ENCODE measurements around the gene CD101.

Gene CD101

GRCh38 chr1:117003223-117003875 lies 1.8 kb downstream of the CD101 start:
- TF ChIP-seq CTCF (conservative IDR thresholded peaks at IDR 0.05; ENCODE audit: low read length) = no peak
- no peak overlapping the region for H3K4me3 ChIP-seq (ENCODE audit: low read length)
- DNase-seq (ENCODE audit: low read depth) = no peak

DNA sequence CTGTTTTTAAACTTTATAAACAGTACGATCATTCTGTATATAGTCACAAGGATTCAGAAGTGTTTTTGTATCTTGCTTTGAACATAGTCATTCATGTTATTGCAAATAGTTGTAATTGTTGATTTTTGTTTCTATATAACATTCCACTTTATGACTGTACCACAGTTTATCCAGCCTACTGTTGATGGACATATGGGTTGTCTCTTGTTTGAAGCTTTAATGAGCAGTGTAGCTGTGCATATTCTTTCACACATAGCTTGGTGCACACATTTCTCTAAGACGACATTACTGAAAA lies 6.1 kb downstream of the CD101 start:
- no peak for DNase-seq (ENCODE audit: low read depth)
- TF ChIP-seq CTCF (conservative IDR thresholded peaks at IDR 0.05; ENCODE audit: low read length) = no peak
- no peak overlapping the region for H3K4me3 ChIP-seq (ENCODE audit: low read length)

GRCh38 chr1:117008656-117009055 lies 7.1 kb downstream of the CD101 start:
- no peak; the same call in 1 of the 2 replicates for TF ChIP-seq CTCF (conservative IDR thresholded peaks at IDR 0.05; ENCODE audit: low read length)
- no peak overlapping the region for H3K4me3 ChIP-seq (ENCODE audit: low read length)
- DNase-seq (ENCODE audit: low read depth) = no peak

GRCh38 chr1:117009132-117009531 lies 7.6 kb downstream of the CD101 start:
- DNase-seq (ENCODE audit: low read depth) = peak; percentile 20
- no peak for TF ChIP-seq CTCF (conservative IDR thresholded peaks at IDR 0.05; ENCODE audit: low read length)

GRCh38 chr1:117010310-117010969 lies 8.9 kb downstream of the CD101 start:
- H3K4me3 ChIP-seq (ENCODE audit: low read length) = no peak overlapping the region
- DNase-seq (ENCODE audit: low read depth) = no peak
- TF ChIP-seq CTCF (conservative IDR thresholded peaks at IDR 0.05; ENCODE audit: low read length) = no peak

More at GRCh38 chr1:117009132-117009531, 7.6 kb downstream of the CD101 start:
- no peak overlapping the region for H3K4me3 ChIP-seq (ENCODE audit: low read length)

DNA sequence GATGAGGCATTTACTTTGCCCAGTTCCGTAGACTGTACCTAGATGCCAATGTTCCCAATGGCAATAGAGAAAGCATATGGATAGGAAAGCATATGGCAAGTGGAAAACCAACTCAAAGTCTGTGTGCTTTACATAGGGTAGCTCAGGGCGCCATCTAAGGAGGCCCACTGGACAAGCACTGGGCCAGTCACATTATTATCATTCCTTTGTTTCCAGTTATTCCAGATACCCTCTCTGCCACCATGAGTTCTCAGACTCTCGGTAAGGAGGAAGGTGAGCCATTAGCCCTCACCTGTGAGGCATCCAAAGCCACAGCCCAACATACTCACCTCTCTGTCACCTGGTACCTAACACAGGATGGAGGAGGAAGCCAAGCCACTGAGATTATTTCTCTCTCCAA lies 9.8 kb downstream of the CD101 start:
- no peak for TF ChIP-seq CTCF (conservative IDR thresholded peaks at IDR 0.05; ENCODE audit: low read length)
- no peak for DNase-seq (ENCODE audit: low read depth)
- H3K4me3 ChIP-seq (ENCODE audit: low read length) = no peak overlapping the region

- no peak for DNase-seq (ENCODE audit: low read depth)
- no peak for TF ChIP-seq CTCF (conservative IDR thresholded peaks at IDR 0.05; ENCODE audit: low read length)
- no peak overlapping the region for H3K4me3 ChIP-seq (ENCODE audit: low read length)
Measured at GRCh38 chr1:117013309-117013858, 11.8 kb downstream of the CD101 start.

Measured in AG10803 (cell line).